ENCODE results near the gene NPR3.

GRCh38 chr5:32686799-32687498 is 24.2 kb upstream of the NPR3 start:
- TF ChIP-seq CTCF (IDR thresholded peaks at IDR 0.05) = no peak
- TF ChIP-seq EP300 (IDR thresholded peaks at IDR 0.05) = no peak

Data from ovary (tissue), 3 donors.